PC-9 (cell line): Measurements from ENCODE around the gene IP6K2.
"Not testable (repeated sequence)": the region's sequence is repeated elsewhere in the genome, so short reads cannot be mapped to it uniquely, and the experiment has no call there.

Experiments
- EZH2 ChIP-seq: fragments of 200-600 bp; sonication (generic); IDR thresholded peaks from 2 replicates; pipeline ENCODE4 v1.8.0; 2017; ENCODE audit warnings: antibody characterized with exemption, low read depth
- TF ChIP-seq, protein P1 (sequence below): fragments of 200-600 bp; sonication (generic); conservative IDR thresholded peaks from 2 replicates; pipeline ENCODE4 v1.6.1; 2017; ENCODE audit warnings: mixed run types, antibody characterized with exemption, mild to moderate bottlenecking, moderate library complexity

GRCh38 chr3:48734541-48734940, 17.5 kb upstream of the IP6K2 start:
- TF ChIP-seq, protein P1, sequence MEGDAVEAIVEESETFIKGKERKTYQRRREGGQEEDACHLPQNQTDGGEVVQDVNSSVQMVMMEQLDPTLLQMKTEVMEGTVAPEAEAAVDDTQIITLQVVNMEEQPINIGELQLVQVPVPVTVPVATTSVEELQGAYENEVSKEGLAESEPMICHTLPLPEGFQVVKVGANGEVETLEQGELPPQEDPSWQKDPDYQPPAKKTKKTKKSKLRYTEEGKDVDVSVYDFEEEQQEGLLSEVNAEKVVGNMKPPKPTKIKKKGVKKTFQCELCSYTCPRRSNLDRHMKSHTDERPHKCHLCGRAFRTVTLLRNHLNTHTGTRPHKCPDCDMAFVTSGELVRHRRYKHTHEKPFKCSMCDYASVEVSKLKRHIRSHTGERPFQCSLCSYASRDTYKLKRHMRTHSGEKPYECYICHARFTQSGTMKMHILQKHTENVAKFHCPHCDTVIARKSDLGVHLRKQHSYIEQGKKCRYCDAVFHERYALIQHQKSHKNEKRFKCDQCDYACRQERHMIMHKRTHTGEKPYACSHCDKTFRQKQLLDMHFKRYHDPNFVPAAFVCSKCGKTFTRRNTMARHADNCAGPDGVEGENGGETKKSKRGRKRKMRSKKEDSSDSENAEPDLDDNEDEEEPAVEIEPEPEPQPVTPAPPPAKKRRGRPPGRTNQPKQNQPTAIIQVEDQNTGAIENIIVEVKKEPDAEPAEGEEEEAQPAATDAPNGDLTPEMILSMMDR: not testable (repeated sequence)
- TF ChIP-seq EZH2: not testable (repeated sequence)
